SK-MEL-5 (cell line): ENCODE measurements around the gene SERPINA6. TPM values are rescaled to one million over a fixed set of nuclear protein-coding genes. Genes with fewer than 3 reads are reported as not detected.
"Not testable (repeated sequence)": the region's sequence is repeated elsewhere in the genome, so short reads cannot be mapped to it uniquely, and the experiment has no call there.

Experiments used
- DNase-seq: peaks from one replicate; pipeline ENCODE4 v3.0.0-alpha.2; 2016; ENCODE audit warnings: low read depth, low spot score
- in situ Hi-C: cut with HindIII; loops from 2 replicates; pipeline ENCODE4 v1.10.0; 2016; ENCODE audit warnings: low sequenced_read_pairs, high pct_unique_total_duplicates, low pct_unique_long_range_greater_than_20kb
- total RNA-seq: library from RNA; depleted of rRNA; stranded (reverse); fragments of >200 nt; shearing (Covaris generic); gene quantifications from 2 replicates; pipeline ENCODE4 v1.2.3, GENCODE V29; 2014

The SERPINA6 gene
- total RNA-seq, 1 experiment from 2014 or later = not detected

DNA sequence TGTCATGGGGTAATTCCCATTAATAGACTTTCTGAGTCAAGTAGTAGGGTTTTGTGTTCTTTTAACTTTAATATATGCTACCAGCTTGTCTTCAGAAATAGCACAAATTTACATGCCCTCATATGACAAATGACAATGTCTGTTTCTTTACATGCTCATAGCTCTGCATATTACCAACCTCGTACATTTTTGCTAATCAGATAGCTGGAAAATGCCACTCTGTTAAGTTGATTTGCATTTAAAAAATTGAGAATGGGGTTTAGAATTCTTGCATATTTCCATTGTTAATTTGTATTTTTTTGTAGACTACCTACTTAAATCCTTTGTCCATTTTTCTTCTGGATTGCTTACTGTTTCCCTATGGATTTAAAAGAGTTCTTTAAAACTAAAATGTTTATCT, 34.0 kb upstream of the SERPINA6 start:
- in situ Hi-C loops = no loop called here
- no peak for DNase-seq

DNA sequence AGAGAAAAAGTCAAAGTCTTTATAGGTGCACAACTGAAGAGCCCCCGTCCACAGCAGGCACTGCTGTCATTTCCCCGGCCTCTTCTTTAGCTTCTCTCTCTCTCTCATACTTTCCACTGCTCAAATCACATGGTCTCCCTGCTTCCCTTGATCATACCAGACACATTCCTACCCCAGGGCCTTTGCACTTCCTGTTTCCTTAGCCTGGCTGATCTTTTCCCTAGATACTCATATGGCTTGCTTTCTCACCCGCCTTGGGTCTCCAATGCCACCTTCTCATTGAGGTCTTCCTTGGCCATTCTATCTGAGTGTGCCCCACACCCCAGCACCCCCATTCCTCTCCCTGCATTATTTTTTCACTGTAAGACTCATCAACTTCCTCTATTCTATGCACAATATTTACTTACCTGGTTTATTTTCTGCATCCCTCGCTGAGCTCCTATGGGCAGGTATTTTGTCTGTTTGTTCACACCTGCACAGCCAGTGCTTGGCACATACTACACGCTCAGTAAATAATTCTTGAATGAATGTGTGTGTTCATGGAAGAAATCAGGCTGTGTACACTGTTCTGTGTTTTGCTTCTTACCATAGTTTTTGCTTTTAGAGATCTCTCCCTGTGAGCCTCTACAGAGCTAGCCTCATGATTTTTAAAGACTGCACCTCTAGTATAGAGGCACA, 33.4 kb upstream of the SERPINA6 start:
- in situ Hi-C loops = no loop called here

DNA sequence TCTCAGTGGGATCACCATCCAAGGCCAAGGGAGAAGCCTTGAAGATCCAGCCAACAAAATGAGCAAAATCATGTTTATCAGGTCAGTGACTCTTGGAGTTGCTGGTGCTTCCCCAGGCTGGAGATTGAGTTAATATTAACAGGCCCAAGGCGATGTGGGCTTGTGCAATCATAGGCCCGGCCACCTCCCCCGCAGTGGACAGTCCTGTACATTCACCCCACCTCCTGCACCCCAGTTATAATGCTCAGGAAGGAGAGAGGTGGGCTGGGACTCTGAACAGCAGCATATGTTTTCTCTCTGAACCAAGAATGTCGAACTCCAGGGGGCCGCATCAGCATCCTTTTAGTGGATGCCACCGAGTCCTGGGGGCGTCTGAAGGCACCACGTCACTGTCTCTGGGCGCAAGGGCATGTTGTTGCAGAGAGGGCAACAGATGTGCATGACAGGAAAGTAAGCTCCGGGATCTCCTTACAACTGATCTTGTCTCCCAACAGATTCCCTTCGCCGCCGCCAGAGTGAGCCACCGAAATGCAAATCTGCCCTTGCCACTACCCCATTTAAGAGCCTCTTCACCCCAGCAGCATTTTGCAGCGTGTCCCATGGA, 32.2 kb upstream of the SERPINA6 start:
- peak; percentile 70 for DNase-seq
- in situ Hi-C loops = no loop called here

More for the DNA sequence above, 33.4 kb upstream of the SERPINA6 start:
- DNase-seq = no peak

- in situ Hi-C loops = no loop called here
- DNase-seq = no peak
These were observed 31.6 kb upstream of the SERPINA6 start for GRCh38 chr14:94354638-94355185.

DNA sequence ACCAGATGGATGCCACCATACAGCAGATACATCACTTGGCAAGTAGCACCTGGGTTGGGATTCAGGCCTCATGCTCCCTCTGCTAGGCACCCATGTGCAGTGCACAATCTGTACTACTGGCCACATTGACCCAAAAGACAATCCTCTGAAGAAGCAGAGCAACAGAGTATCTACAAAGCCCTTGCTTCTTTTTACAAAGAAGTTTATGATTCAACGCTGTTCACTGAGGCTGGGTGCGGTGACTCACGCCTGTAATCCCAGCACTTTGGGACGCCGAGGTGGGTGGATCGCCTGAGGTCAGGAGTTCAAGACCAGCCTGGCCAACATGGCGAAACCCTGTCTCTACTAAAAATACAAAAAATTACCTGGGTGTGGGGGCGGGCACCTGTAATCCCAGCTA, 31.1 kb upstream of the SERPINA6 start:
- DNase-seq, in situ Hi-C loops: not testable (repeated sequence)

GRCh38 chr14:94349276-94349675, 26.1 kb upstream of the SERPINA6 start:
- in situ Hi-C loops = no loop called here
- DNase-seq = no peak

DNA sequence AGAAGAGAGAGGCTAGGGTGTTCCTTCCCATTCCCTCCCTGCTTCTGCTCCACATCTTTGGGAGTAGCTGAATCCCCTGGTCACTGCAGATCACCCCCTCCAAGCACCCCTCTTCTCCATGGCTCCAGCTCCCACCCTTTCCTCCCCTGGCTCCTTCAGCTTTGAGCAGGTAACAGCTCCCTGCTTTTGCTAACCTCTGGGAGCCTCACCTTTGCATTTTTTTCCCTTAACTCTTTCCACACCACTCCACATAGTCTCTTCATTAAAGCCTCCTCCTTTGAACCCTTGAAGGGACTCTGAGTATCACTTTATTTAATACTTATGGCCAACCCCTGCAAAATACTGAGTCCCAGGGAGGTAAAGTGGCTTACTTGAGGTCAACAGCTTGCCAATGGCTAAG, 25.7 kb upstream of the SERPINA6 start:
- in situ Hi-C loops = no loop called here
- DNase-seq = no peak

- in situ Hi-C loops = no loop called here
- no peak for DNase-seq
These were observed 23.7 kb upstream of the SERPINA6 start for GRCh38 chr14:94346841-94347240.

DNA sequence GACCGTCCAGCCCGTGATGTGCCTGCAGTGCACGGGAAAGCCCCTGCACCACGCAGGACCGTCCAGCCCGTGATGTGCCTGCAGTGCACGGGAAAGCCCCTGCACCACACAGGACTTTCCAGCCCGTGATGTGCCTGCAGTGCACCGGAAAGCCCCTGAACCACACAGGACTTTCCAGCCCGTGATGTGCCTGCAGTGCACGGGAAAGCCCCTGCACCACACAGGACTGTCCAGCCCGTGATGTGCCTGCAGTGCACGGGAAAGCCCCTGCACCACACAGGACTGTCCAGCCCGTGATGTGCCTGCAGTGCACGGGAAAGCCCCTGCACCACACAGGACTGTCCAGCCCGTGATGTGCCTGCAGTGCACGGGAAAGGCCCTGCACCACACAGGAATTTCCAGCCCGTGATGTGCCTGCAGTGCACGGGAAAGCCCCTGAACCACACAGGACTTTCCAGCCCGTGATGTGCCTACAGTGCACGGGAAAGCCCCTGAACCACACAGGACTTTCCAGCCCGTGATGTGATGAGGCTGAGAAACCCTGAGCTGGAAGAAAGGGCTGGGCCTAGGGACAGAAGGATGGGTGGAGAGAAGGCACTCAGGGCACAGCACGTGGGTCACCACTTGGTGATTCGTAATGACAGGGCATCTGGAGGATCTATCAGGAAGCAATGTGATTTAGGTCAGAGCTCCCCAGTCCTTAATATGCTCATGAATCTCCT, 23.1 kb upstream of the SERPINA6 start:
- DNase-seq, in situ Hi-C loops: not testable (repeated sequence)

DNA sequence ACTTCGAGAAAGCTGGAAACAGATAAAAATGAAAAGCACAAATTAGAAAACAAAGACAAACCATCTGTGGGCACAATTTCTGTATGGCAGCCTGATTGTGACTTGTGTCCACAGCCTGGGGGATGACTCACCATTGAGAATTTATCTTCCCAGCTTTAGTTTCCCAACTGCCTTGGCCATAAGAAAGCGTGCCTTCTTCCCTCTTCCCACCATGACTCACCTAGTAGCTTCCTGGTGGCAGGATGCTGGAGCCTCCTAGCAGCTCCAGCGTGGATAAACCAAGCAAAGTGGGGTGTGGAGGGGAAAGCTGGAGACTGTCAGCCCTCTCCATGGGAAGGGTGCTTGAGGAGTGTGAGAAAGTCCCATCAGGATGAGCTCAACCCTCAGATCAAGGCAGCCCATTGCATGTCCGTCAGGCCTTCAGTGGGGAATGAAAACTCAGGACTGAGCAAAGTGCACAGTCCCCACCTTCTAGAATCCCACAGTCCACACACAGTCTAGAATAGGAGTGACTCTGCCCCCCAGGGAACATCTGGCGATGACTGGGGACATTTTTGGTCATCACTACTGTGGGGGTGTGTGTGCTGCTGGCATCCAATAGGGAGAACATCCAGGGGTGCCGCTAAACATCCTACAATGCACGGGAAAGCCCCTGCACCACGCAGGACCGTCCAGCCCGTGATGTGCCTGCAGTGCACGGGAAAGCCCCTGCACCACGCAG, 22.4 kb upstream of the SERPINA6 start:
- DNase-seq = peak; percentile 30
- in situ Hi-C loops = no loop called here

GRCh38 chr14:94344389-94344788, 21.3 kb upstream of the SERPINA6 start:
- in situ Hi-C loops = no loop called here
- no peak for DNase-seq

DNA sequence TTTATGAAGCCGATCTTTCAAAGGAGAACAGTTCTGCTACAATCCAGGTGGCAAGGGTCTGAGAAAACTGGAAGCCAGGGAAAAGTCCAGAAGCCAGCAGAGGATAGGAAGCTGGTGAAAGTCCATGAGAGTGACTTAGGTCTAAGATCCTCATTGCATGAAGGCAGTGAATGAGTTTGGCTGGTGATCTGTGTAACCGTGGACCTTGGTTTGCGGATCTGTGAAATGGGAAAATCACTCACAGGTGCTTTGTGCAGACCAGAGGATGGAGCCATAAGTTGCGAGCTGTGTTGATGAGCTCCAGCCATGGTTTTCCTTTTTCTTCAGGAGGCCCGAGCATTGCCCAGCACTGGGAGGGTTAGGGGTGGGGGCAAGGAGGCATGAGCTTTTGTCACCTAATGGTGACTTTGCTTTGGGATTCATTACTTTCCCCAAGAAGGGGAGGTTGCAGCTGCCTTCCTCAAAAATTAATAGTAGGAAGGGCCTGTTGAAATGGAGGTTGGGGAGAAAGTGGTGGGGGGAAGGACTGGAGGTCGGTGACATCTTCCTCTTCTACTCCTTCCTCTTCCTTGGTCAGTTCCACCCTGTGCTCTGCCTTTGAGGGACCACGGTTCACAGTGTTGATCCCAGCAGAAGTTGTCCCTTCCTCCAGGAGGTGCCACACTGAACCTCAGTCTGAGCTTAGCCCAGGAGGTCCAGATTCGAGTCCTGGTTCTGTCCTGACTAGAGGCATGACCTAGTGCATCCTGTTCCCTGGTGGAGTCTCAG, 20.3 kb upstream of the SERPINA6 start:
- in situ Hi-C loops = no loop called here
- no peak for DNase-seq

- DNase-seq = no peak
- in situ Hi-C loops = no loop called here
These were observed 19.3 kb upstream of the SERPINA6 start for GRCh38 chr14:94342334-94342934.

GRCh38 chr14:94341656-94342333, 18.7 kb upstream of the SERPINA6 start:
- no peak for DNase-seq
- in situ Hi-C loops = no loop called here

- in situ Hi-C loops = no loop called here
These were observed 17.4 kb upstream of the SERPINA6 start for GRCh38 chr14:94340533-94340932.

DNA sequence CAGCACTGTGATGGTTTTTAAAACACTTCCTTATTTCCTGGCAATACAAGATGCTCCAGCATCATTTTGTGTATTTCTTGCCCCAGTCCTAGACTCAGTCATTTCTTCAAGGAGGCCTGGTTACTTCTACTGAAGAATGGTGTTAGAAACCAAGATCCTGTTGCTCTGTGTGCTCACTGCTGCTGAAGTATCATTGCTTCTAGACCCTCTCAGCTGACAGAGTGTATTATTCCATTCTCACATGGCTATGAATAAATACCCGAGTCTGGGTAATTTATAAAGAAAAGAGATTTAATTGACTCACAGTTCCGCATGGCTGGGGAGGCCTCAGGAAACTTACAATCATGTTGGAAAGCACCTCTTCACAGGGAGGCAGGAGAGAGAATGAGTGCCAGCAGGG, 14.9 kb upstream of the SERPINA6 start:
- in situ Hi-C loops = no loop called here
- no peak for DNase-seq

More at GRCh38 chr14:94340533-94340932, 17.4 kb upstream of the SERPINA6 start:
- DNase-seq = no peak
